Measurements from ENCODE around the gene MOCS2.

DNA sequence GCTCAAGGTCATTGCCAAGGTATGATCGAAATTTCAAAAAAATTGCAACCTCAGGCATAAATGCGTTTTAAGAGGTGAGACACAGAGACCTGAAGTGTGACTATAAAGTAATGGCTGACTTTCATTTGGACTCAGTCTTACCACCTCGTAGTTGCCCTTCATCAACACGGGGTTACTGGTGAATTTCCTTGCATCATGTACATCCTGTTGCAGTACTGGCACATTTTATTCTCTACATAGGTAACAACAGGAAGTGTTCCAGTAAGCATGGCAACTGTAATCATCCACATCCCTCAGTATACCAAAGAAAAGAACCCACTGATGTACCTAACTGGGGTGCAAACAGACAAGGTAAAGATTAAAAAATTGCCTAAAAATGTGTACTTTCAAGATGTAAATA, 29.3 kb downstream of the MOCS2 start:
- TF ChIP-seq, protein P1, sequence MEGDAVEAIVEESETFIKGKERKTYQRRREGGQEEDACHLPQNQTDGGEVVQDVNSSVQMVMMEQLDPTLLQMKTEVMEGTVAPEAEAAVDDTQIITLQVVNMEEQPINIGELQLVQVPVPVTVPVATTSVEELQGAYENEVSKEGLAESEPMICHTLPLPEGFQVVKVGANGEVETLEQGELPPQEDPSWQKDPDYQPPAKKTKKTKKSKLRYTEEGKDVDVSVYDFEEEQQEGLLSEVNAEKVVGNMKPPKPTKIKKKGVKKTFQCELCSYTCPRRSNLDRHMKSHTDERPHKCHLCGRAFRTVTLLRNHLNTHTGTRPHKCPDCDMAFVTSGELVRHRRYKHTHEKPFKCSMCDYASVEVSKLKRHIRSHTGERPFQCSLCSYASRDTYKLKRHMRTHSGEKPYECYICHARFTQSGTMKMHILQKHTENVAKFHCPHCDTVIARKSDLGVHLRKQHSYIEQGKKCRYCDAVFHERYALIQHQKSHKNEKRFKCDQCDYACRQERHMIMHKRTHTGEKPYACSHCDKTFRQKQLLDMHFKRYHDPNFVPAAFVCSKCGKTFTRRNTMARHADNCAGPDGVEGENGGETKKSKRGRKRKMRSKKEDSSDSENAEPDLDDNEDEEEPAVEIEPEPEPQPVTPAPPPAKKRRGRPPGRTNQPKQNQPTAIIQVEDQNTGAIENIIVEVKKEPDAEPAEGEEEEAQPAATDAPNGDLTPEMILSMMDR (IDR thresholded peaks at IDR 0.05) = no peak
- TF ChIP-seq POLR2A (IDR thresholded peaks at IDR 0.05) (no peak), EP300 (IDR thresholded peaks at IDR 0.05) (no peak)

Data from tibial nerve (tissue), 4 donors.